H9 (cell line): ENCODE measurements around the gene EPC1. TPM values are rescaled to one million over a fixed set of nuclear protein-coding genes. Genes with fewer than 3 reads are reported as not detected.
A peak's percentile ranks its signal among the peaks of the same experiment; 100 is the strongest.
"Not testable (repeated sequence)": the region's sequence is repeated elsewhere in the genome, so short reads cannot be mapped to it uniquely, and the experiment has no call there.

Experiments
- DNase-seq: peaks from one replicate; pipeline ENCODE4 v3.0.0-alpha.2; 2017
- H2AFZ ChIP-seq: one replicate; pipeline ENCODE4 v1.6.1; 2013; ENCODE audit warnings: mild to moderate bottlenecking, low read length, control low read depth, moderate library complexity
- H2AK5ac ChIP-seq: 2 replicates; pipeline ENCODE4 v1.6.1; 2013; ENCODE audit warnings: low read length, control low read depth, mixed read lengths; ENCODE audit not compliant: insufficient read length
- H2BK120ac ChIP-seq: one replicate; pipeline ENCODE4 v1.6.1; 2013; ENCODE audit warnings: low read depth, mild to moderate bottlenecking, low read length, control low read depth, inconsistent platforms; ENCODE audit not compliant: poor library complexity, severe bottlenecking
- H2BK12ac ChIP-seq: 2 replicates; pipeline ENCODE4 v1.6.1; 2013; ENCODE audit warnings: low read length, control low read depth, mixed read lengths, low read depth; ENCODE audit not compliant: insufficient read length
- H2BK15ac ChIP-seq: 2 replicates; pipeline ENCODE4 v1.6.1; 2013; ENCODE audit warnings: low read depth, low read length, control low read depth
- H2BK20ac ChIP-seq: one replicate; pipeline ENCODE4 v1.6.1; 2013; ENCODE audit warnings: low read depth, mild to moderate bottlenecking, low read length, control low read depth, inconsistent platforms; ENCODE audit not compliant: poor library complexity, severe bottlenecking
- H2BK5ac ChIP-seq: 2 replicates; pipeline ENCODE4 v1.6.1; 2013; ENCODE audit warnings: low read length, control low read depth, mixed read lengths; ENCODE audit not compliant: insufficient read length
- H3K14ac ChIP-seq: 2 replicates; pipeline ENCODE4 v1.6.1; 2013; ENCODE audit warnings: low read length, control low read depth; ENCODE audit not compliant: insufficient read depth
- H3K18ac ChIP-seq: 2 replicates; pipeline ENCODE4 v1.6.1; 2013; ENCODE audit warnings: low read depth, mild to moderate bottlenecking, mixed read lengths, low read length, control low read depth; ENCODE audit not compliant: insufficient read length
- H3K23ac ChIP-seq: 2 replicates; pipeline ENCODE4 v1.6.1; 2013; ENCODE audit warnings: low read length, control low read depth, mixed read lengths, low read depth; ENCODE audit not compliant: insufficient read length
- H3K23me2 ChIP-seq: 2 replicates; pipeline ENCODE4 v1.6.1; 2013; ENCODE audit warnings: low read depth, mild to moderate bottlenecking, mixed read lengths, low read length, control low read depth; ENCODE audit not compliant: insufficient read length, poor library complexity, severe bottlenecking
- H3K27ac ChIP-seq: 2 replicates; pipeline ENCODE4 v1.5.1; 2013; ENCODE audit warnings: low read length, control low read depth, mixed read lengths, low read depth; ENCODE audit not compliant: insufficient read length
- H3K27me3 ChIP-seq: 2 replicates; pipeline ENCODE4 v1.6.1; 2013; ENCODE audit warnings: low read length, control low read depth, inconsistent platforms; ENCODE audit not compliant: insufficient read depth
- H3K4ac ChIP-seq: 2 replicates; pipeline ENCODE4 v1.6.1; 2013; ENCODE audit warnings: low read depth, mild to moderate bottlenecking, control low read depth, inconsistent platforms, low read length, moderate library complexity
- H3K4me1 ChIP-seq: 2 replicates; pipeline ENCODE4 v1.6.1; 2013; ENCODE audit warnings: low read length, control low read depth, inconsistent platforms; ENCODE audit not compliant: insufficient read depth
- H3K4me2 ChIP-seq: 2 replicates; pipeline ENCODE4 v1.6.1; 2013; ENCODE audit warnings: low read length, control low read depth, mixed read lengths; ENCODE audit not compliant: insufficient read length, insufficient read depth
- H3K56ac ChIP-seq: 2 replicates; pipeline ENCODE4 v1.6.1; 2013; ENCODE audit warnings: low read depth, mild to moderate bottlenecking, mixed read lengths, low read length, control low read depth; ENCODE audit not compliant: insufficient read length
- H3K79me1 ChIP-seq: 2 replicates; pipeline ENCODE4 v1.6.1; 2013; ENCODE audit warnings: low read depth, mild to moderate bottlenecking, moderate library complexity, low read length, control low read depth, inconsistent platforms; ENCODE audit not compliant: insufficient read depth, poor library complexity, severe bottlenecking
- H3K79me2 ChIP-seq: 2 replicates; pipeline ENCODE4 v1.6.1; 2013; ENCODE audit warnings: low read length, control low read depth, inconsistent platforms; ENCODE audit not compliant: insufficient read depth
- H3K9ac ChIP-seq: 2 replicates; pipeline ENCODE4 v1.6.1; 2013; ENCODE audit warnings: low read length, control low read depth, mixed read lengths; ENCODE audit not compliant: insufficient read length; ENCODE audit errors: extremely low read depth
- H3K9me3 ChIP-seq: one replicate; pipeline ENCODE4 v1.6.1; 2013; ENCODE audit warnings: low read depth, low read length, inconsistent platforms; ENCODE audit not compliant: control insufficient read depth
- H3T11ph ChIP-seq: one replicate; pipeline ENCODE4 v1.6.1; 2013; ENCODE audit warnings: mild to moderate bottlenecking, low read length, control low read depth, inconsistent platforms
- H4K20me1 ChIP-seq: one replicate; pipeline ENCODE4 v1.6.1; 2013; ENCODE audit not compliant: control insufficient read depth, insufficient read length, insufficient read depth
- H4K5ac ChIP-seq: 2 replicates; pipeline ENCODE4 v1.6.1; 2013; ENCODE audit warnings: low read depth, mild to moderate bottlenecking, mixed read lengths, low read length, control low read depth; ENCODE audit not compliant: insufficient read length
- H4K8ac ChIP-seq: replicated peaks from 2 replicates; pipeline ENCODE4 v1.6.1; 2013; ENCODE audit warnings: low read length, control low read depth, mixed read lengths, low read depth; ENCODE audit not compliant: insufficient read length
- H4K91ac ChIP-seq: 2 replicates; pipeline ENCODE4 v1.6.1; 2013; ENCODE audit warnings: low read depth, mild to moderate bottlenecking, moderate library complexity, mixed read lengths, low read length, control low read depth; ENCODE audit not compliant: insufficient read length
- H3K27ac Mint-ChIP-seq, 3 experiments: 2 replicates in 2 of 3; 3 replicates in 1 of 3; pipeline ENCODE4 v1.8.0; 2020 to 2021; ENCODE audit warnings: mixed read lengths in 3 of 3, mild to moderate bottlenecking in 1 of 3, moderate library complexity in 1 of 3
- H3K27me3 Mint-ChIP-seq: 2 replicates; pipeline ENCODE4 v1.8.0; 2021; ENCODE audit warnings: low read depth, mild to moderate bottlenecking, moderate library complexity, mixed read lengths
- H3K36me3 Mint-ChIP-seq, 3 experiments: 2 replicates in 2 of 3; 3 replicates in 1 of 3; pipeline ENCODE4 v1.8.0; 2020 to 2021; ENCODE audit warnings: low read depth in 3 of 3, mixed read lengths in 3 of 3; ENCODE audit not compliant: insufficient read depth in 1 of 3
- H3K4me1 Mint-ChIP-seq, 2 experiments: 2 replicates each; pipeline ENCODE4 v1.8.0; 2020; ENCODE audit warnings: mixed read lengths in 2 of 2
- H3K4me3 Mint-ChIP-seq, 2 experiments: 2 replicates in 1 of 2; 3 replicates in 1 of 2; pipeline ENCODE4 v1.8.0; 2020 to 2021; ENCODE audit warnings: mild to moderate bottlenecking in 2 of 2, mixed read lengths in 2 of 2, moderate library complexity in 1 of 2
- H3K9me3 Mint-ChIP-seq, 2 experiments: 2 replicates in 1 of 2; 3 replicates in 1 of 2; pipeline ENCODE4 v1.8.0; 2020; ENCODE audit warnings: mild to moderate bottlenecking in 2 of 2, mixed read lengths in 2 of 2, moderate library complexity in 1 of 2
- WGBS: extraction: QIAGEN DNeasy Blood & Tissue Kit; methylation state at CpG from one replicate; pipeline ENCODE4 v1.1.7; 2013; ENCODE audit warnings: missing lambda C conversion rate, low lambda C conversion rate, mixed read lengths; ENCODE audit not compliant: insufficient read length; ENCODE audit errors: extremely low coverage; 5-methylcytosine and 5-hydroxymethylcytosine counted together
- total RNA-seq: library from RNA; stranded (reverse); gene quantifications from 2 replicates; pipeline ENCODE4 v1.2.1, GENCODE V29; 2021
- TF ChIP-seq, protein P1 (sequence below): fragments of 200-600 bp; sonication (generic); conservative IDR thresholded peaks from 3 replicates; pipeline ENCODE4 v1.8.0; 2021; ENCODE audit warnings: antibody characterized with exemption, mild to moderate bottlenecking

The EPC1 gene
- total RNA-seq, 1 experiment from 2014 or later = 32.5 TPM

DNA sequence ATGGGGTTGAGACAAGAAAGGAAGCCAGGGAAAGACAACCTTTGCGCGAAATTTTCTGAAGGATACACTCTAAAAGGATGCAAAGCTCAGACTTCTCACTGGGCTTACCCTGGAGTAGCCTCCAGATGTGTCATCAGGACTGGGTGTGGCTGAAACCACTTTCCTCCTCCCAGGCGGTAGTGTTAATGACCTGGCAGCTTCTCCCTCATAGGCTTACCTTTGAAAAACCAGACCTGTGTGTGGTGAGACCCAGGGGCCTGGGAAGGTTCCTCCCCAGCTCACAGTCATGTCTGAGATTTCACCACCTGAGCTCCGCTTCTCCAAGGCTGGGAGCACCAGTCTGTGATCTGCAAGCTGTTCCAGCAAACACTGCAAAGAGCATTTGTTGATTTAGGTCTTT is 93.7 kb downstream of the EPC1 start:
- Histone ChIP-seq H3K23ac (no peak overlapping the region), H3T11ph (no peak overlapping the region), H3K14ac (no peak overlapping the region), H2BK12ac (no peak overlapping the region), H4K8ac (no peak overlapping the region), H3K27me3 (no peaks in the 10 kb centered on the region), H2BK120ac (no peak overlapping the region), H4K91ac (no peak overlapping the region), H3K18ac (no peak overlapping the region), H3K9ac (no peak overlapping the region), H4K5ac (no peak overlapping the region), H3K79me2 (no peaks in the 10 kb centered on the region), H2BK20ac (no peak overlapping the region), H2BK5ac (no peak overlapping the region), H3K4me1 (no peaks in the 10 kb centered on the region; the same call in 1 of the 2 replicates), H2AK5ac (no peak overlapping the region), H2BK15ac (no peak overlapping the region), H3K79me1 (no peaks in the 10 kb centered on the region), H3K23me2 (no peaks in the 10 kb centered on the region), H3K4ac (no peak overlapping the region), H3K56ac (no peak overlapping the region), H3K4me2 (no peak overlapping the region), H4K20me1 (no peaks in the 10 kb centered on the region), H3K9me3 (no peaks in the 10 kb centered on the region), H3K27ac (no peak overlapping the region), H2AFZ (peak overlapping the region; percentile 23)
- H3K9me3 Mint-ChIP-seq = no peaks in the 10 kb centered on the region
- peak overlapping the region in 1 of 3 experiments; percentile 22; a peak in 1 of 7 replicates for H3K27ac Mint-ChIP-seq
- peaks cover 16 to 17% of the 10 kb centered on the region in 2 experiments for H3K4me1 Mint-ChIP-seq
- no peaks in the 10 kb centered on the region for H3K27me3 Mint-ChIP-seq
- no CpG with 5 or more reads among the region's 4 CpGs for WGBS
- H3K4me3 Mint-ChIP-seq = no peak overlapping the region
- TF ChIP-seq, protein P1, sequence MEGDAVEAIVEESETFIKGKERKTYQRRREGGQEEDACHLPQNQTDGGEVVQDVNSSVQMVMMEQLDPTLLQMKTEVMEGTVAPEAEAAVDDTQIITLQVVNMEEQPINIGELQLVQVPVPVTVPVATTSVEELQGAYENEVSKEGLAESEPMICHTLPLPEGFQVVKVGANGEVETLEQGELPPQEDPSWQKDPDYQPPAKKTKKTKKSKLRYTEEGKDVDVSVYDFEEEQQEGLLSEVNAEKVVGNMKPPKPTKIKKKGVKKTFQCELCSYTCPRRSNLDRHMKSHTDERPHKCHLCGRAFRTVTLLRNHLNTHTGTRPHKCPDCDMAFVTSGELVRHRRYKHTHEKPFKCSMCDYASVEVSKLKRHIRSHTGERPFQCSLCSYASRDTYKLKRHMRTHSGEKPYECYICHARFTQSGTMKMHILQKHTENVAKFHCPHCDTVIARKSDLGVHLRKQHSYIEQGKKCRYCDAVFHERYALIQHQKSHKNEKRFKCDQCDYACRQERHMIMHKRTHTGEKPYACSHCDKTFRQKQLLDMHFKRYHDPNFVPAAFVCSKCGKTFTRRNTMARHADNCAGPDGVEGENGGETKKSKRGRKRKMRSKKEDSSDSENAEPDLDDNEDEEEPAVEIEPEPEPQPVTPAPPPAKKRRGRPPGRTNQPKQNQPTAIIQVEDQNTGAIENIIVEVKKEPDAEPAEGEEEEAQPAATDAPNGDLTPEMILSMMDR = no peak
- no peak for DNase-seq
- no peaks in the 10 kb centered on the region; a peak in 2 of 7 replicates for H3K36me3 Mint-ChIP-seq

DNA sequence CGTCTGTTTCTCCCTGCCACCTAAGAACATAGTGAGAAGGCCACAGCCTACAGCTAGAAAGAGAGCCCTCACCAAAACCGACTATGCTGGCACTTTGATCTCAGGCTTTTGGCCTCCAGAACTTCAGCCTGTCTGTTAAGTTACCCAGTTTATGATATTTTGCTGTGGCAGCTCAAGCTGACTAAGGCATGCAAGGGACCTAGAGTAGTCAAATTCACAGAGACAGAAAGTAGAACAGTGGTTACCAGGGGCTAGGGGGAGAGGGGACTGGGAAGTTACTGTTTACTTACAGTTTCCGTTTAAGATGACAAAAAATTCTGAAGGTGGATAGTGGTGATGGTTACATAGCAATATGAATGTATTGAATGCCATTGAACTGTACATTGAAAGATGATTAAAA is 96.5 kb downstream of the EPC1 start:
- H3K18ac ChIP-seq, H3K79me2 ChIP-seq, H3K27me3 Mint-ChIP-seq, DNase-seq, H3K27ac Mint-ChIP-seq, H4K91ac ChIP-seq, H3K79me1 ChIP-seq, H2BK15ac ChIP-seq, H2AFZ ChIP-seq, H3K9me3 ChIP-seq, H2BK20ac ChIP-seq, H2AK5ac ChIP-seq, H2BK12ac ChIP-seq, H4K5ac ChIP-seq, H3K36me3 Mint-ChIP-seq, H3T11ph ChIP-seq, H3K23me2 ChIP-seq, H3K4me1 ChIP-seq, H3K4me3 Mint-ChIP-seq, H2BK120ac ChIP-seq, H3K27ac ChIP-seq, H3K9ac ChIP-seq, H3K9me3 Mint-ChIP-seq, H3K14ac ChIP-seq, H3K23ac ChIP-seq, H3K4me2 ChIP-seq, H3K27me3 ChIP-seq, H4K8ac ChIP-seq, H3K4ac ChIP-seq, H3K56ac ChIP-seq, H4K20me1 ChIP-seq, H2BK5ac ChIP-seq: not testable (repeated sequence)
- peaks cover 13 to 14% of the 10 kb centered on the region in 2 experiments for H3K4me1 Mint-ChIP-seq
- no CpG with 5 or more reads among the region's 3 CpGs for WGBS
